Ishikawa (cell line): ENCODE results near the gene NPAS3.

Experiments
- CEBPB ChIP-seq: IDR thresholded peaks from 2 replicates; pipeline ENCODE4 v1.6.1; 2012
- CREB1 ChIP-seq: IDR thresholded peaks from 2 replicates; pipeline ENCODE4 v1.6.1; 2012; ENCODE audit warnings: low read depth
- EGR1 ChIP-seq: IDR thresholded peaks from 2 replicates; pipeline ENCODE4 v1.6.1; 2012
- EP300 ChIP-seq: IDR thresholded peaks from 2 replicates; pipeline ENCODE4 v1.6.1; 2012; ENCODE audit warnings: borderline replicate concordance
- FOXM1 ChIP-seq: IDR thresholded peaks from 2 replicates; pipeline ENCODE4 v1.6.1; 2012; ENCODE audit warnings: low read depth, borderline replicate concordance
- NFIC ChIP-seq: IDR thresholded peaks from 2 replicates; pipeline ENCODE4 v1.6.1; 2012
- RAD21 ChIP-seq: IDR thresholded peaks from 2 replicates; pipeline ENCODE4 v1.6.1; 2012; ENCODE audit warnings: low read depth
- TAF1 ChIP-seq: IDR thresholded peaks from 2 replicates; pipeline ENCODE4 v1.6.1; 2012; ENCODE audit warnings: low read depth, mild to moderate bottlenecking
- TCF12 ChIP-seq: IDR thresholded peaks from 2 replicates; pipeline ENCODE4 v1.6.1; 2012; ENCODE audit warnings: low read depth
- TEAD4 ChIP-seq: IDR thresholded peaks from 2 replicates; pipeline ENCODE4 v1.6.1; 2012
- YY1 ChIP-seq: IDR thresholded peaks from 2 replicates; pipeline ENCODE4 v1.6.1; 2012; ENCODE audit warnings: low read depth
- ZBTB7A ChIP-seq: IDR thresholded peaks from 2 replicates; pipeline ENCODE4 v1.6.1; 2012; ENCODE audit warnings: low read depth
- TF ChIP-seq, protein P1 (sequence below): IDR thresholded peaks from 2 replicates; pipeline ENCODE4 v1.6.1; 2012
- TF ChIP-seq, protein P2 (sequence below): IDR thresholded peaks from 2 replicates; pipeline ENCODE4 v1.6.1; 2012
- TF ChIP-seq, protein P3 (sequence below): IDR thresholded peaks from 2 replicates; pipeline ENCODE4 v1.6.1; 2012; ENCODE audit warnings: low read depth, mild to moderate bottlenecking

NPAS3 gene

DNA sequence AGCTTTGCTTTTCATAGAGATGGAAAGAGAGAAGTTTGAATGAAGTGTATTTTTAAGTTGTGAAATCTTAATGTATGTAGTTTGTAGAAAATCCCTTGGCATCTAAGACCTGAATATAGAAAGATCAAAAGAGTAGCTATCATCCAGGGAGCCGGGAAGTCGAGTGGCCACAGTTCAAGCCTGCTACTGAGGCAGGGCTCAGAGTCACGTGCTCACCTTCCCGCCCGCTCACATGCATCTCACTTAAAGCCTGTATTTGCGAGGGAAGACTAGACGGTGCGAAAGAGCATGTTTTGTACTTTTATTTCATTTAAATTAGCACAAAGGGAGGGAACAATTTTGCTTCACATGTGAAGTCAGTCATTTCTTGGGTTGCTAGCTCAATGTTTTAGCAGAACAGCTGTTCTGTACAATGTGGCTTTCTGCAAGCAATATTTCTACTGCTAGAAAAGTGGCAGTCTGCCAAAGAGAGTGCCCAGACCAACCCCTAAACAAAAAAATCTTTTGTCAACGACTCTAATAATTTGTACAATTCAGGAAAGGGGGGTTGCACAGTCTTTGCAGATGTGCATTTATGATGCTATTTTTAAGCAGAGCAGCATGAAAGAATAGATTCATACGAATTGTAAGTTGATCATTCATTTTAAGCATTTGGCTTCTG is 290.7 kb downstream of the NPAS3 start:
- TF ChIP-seq, protein P1, sequence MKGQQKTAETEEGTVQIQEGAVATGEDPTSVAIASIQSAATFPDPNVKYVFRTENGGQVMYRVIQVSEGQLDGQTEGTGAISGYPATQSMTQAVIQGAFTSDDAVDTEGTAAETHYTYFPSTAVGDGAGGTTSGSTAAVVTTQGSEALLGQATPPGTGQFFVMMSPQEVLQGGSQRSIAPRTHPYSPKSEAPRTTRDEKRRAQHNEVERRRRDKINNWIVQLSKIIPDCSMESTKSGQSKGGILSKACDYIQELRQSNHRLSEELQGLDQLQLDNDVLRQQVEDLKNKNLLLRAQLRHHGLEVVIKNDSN = no peak
- TF ChIP-seq ZBTB7A = no peak
- TF ChIP-seq TEAD4 = no peak
- no peak for TF ChIP-seq RAD21
- TF ChIP-seq EGR1 = no peak
- no peak for TF ChIP-seq EP300
- TF ChIP-seq YY1 = no peak
- TF ChIP-seq, protein P2, sequence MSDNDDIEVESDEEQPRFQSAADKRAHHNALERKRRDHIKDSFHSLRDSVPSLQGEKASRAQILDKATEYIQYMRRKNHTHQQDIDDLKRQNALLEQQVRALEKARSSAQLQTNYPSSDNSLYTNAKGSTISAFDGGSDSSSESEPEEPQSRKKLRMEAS = no peak
- TF ChIP-seq, protein P3, sequence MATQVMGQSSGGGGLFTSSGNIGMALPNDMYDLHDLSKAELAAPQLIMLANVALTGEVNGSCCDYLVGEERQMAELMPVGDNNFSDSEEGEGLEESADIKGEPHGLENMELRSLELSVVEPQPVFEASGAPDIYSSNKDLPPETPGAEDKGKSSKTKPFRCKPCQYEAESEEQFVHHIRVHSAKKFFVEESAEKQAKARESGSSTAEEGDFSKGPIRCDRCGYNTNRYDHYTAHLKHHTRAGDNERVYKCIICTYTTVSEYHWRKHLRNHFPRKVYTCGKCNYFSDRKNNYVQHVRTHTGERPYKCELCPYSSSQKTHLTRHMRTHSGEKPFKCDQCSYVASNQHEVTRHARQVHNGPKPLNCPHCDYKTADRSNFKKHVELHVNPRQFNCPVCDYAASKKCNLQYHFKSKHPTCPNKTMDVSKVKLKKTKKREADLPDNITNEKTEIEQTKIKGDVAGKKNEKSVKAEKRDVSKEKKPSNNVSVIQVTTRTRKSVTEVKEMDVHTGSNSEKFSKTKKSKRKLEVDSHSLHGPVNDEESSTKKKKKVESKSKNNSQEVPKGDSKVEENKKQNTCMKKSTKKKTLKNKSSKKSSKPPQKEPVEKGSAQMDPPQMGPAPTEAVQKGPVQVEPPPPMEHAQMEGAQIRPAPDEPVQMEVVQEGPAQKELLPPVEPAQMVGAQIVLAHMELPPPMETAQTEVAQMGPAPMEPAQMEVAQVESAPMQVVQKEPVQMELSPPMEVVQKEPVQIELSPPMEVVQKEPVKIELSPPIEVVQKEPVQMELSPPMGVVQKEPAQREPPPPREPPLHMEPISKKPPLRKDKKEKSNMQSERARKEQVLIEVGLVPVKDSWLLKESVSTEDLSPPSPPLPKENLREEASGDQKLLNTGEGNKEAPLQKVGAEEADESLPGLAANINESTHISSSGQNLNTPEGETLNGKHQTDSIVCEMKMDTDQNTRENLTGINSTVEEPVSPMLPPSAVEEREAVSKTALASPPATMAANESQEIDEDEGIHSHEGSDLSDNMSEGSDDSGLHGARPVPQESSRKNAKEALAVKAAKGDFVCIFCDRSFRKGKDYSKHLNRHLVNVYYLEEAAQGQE = no peak
- no peak for TF ChIP-seq CREB1
- no peak for TF ChIP-seq NFIC
- TF ChIP-seq TCF12 = no peak
- TF ChIP-seq FOXM1 = no peak
- TF ChIP-seq CEBPB = no peak

DNA sequence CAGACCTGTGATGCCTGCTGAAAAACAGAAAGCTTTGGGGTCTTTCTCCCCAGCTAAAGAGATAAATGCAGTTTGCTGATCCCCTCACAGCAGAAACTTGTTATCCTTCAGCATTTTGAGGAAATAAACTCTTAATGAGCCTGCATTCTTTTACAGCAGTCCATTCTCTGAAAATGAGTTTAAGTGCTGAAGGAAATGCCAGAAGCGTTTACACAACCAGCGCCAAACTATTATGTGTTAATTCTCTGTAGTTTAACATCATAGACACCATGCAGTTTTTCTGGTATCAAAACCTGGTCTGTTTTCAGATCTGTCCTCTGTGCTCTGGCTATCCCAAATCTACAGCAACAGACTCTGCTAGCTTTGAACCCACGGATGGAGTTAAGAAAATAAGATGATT is 291.3 kb downstream of the NPAS3 start:
- no peak for TF ChIP-seq RAD21
- TF ChIP-seq TEAD4 = no peak
- TF ChIP-seq ZBTB7A = no peak
- TF ChIP-seq, protein P3 = no peak
- TF ChIP-seq EGR1 = no peak
- no peak for TF ChIP-seq YY1
- no peak for TF ChIP-seq NFIC
- TF ChIP-seq, protein P2 = no peak
- no peak for TF ChIP-seq TCF12
- TF ChIP-seq EP300 = no peak
- no peak for TF ChIP-seq TAF1
- no peak for TF ChIP-seq CEBPB
- TF ChIP-seq FOXM1 = no peak
- TF ChIP-seq, protein P1 = no peak
- no peak for TF ChIP-seq CREB1

DNA sequence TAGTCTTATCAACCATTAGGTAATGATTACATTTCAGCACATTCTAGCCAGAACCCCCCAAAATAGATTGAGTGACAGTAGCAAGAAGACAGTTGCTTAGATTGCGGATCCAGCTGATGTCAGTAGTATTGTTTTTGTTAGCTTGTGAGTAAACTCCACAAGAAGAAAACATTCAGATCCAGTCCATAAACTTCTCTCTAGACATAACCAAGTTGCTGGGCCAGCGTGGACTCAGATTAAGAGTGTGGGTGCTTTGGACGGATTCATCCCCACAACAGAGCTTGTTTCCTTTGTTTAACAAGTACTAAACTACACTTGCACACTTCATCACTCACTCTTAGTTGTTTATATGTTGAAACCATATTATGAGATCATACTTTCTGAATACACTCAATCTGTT is 293.4 kb downstream of the NPAS3 start:
- TF ChIP-seq, protein P3 = no peak
- TF ChIP-seq, protein P1 = no peak
- TF ChIP-seq ZBTB7A = no peak
- no peak for TF ChIP-seq TEAD4
- TF ChIP-seq, protein P2 = no peak
- TF ChIP-seq EGR1 = no peak
- TF ChIP-seq CEBPB = no peak
- TF ChIP-seq EP300 = no peak
- no peak for TF ChIP-seq FOXM1
- no peak for TF ChIP-seq TCF12
- TF ChIP-seq RAD21 = no peak
- no peak for TF ChIP-seq YY1
- TF ChIP-seq CREB1 = no peak
- no peak for TF ChIP-seq TAF1
- TF ChIP-seq NFIC = no peak
